H1 (cell line): ENCODE measurements around the gene GSDMA. TPM values are rescaled to one million over a fixed set of nuclear protein-coding genes. Genes with fewer than 3 reads are reported as not detected.

Experiments
- TAF1 ChIP-seq: IDR thresholded peaks from 2 replicates; pipeline ENCODE4 v1.6.1; 2011; ENCODE audit warnings: mild to moderate bottlenecking, low read depth, low read length
- polyA plus RNA-seq, 7 experiments: library from polyadenylated mRNA; depleted of rRNA in 3 of 7; stranded (reverse) in 5 of 7; unstranded in 2 of 7; fragments of >200 nt in 5 of 7; fragments of 200-250 nt in 2 of 7; gene quantifications; 1 replicate in 5 of 7; 2 replicates in 1 of 7; 4 replicates in 1 of 7; pipeline versions ENCODE4 v1.2.1 to v1.2.3, GENCODE V29; 2011 to 2013; ENCODE audit warnings: missing spikeins in 2 of 7, mixed read lengths in 2 of 7
- total RNA-seq: library from RNA; stranded (reverse); fragmentation: NEBNext Ultra II Directional; extraction: Animal tissue kit (Norgen Biotek cat#: 25700); gene quantifications from 2 replicates; pipeline ENCODE4 v1.2.1, GENCODE V29; 2021

The GSDMA gene
- total and polyA plus RNA-seq, 2 of the 8 experiments (the other 6 are each of a cell fraction or from before 2014, with no cell fraction given): 0.03 TPM; not detected in 1

DNA sequence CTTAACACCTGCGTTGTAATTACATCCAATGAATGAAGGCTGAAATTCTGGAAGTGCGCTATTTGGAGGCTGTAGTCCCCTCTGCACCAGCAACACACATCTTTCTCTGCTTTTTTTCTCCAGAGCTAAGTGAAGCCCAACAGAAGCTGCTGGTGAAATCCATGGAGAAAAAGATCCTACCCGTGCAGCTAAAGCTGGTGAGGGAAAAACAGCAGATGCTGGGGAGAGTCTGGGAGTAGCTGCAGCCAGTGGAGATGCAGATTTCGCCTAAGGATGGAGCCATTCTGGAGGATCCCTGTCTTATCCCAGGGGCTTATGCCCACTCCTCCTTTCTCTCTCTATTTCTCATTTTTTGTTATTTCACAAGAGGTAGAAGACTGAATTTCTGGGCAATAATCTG is 13.0 kb downstream of the GSDMA start (continued):
- TF ChIP-seq TAF1: no peak
